Epithelial cell of esophagus (primary cell): Measurements from ENCODE around the gene SNRPA1.

ENCODE experiments used
- DNase-seq: peaks from one replicate; pipeline ENCODE4 v3.0.0; 2010; ENCODE audit warnings: low read depth
- H3K4me3 ChIP-seq: 2 replicates; pipeline ENCODE4 v1.5.1; 2011; ENCODE audit warnings: mild to moderate bottlenecking, low read length, control low read depth
- CTCF ChIP-seq: IDR thresholded peaks from 2 replicates; pipeline ENCODE4 v1.5.1; 2011; ENCODE audit warnings: low read depth, mild to moderate bottlenecking, low read length, control low read depth, inconsistent platforms; ENCODE audit not compliant: insufficient read depth; ENCODE audit errors: missing control alignments

SNRPA1 gene

DNA sequence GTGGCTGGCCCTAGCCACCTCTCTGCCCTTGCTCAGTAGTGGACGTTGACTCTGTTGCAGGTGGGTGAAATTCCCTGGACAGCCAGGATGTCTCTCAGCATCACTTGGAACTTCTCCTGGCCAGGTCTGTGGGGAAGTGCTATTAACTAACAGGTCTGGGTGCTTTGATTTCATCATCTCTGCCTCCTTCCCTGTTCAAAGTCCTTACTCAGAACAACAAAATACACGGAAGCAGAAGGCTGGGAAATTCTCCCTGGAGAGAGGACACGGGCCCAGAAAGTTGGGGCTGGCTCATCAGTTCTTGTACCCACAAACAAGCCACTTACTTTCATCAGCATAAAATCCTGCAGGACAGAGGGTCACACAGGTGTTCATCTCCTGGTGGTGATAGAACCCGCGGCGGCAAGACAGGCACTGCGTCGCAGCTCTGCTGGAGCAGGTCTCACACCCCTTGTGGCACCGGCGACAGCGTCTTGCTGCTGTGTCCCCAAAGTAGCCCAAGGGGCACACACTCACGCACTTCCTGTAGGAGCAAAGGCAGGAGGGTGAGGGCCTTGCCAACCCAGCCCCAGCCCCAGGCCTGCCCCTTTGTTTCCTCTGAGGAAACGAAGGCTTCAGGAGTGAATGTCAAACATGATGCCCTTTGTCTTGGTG, 29.6 kb upstream of the SNRPA1 start:
- TF ChIP-seq CTCF = no peak
- peak; percentile 39 for DNase-seq
- H3K4me3 ChIP-seq = no peak overlapping the region

- no peak overlapping the region for H3K4me3 ChIP-seq
- no peak for TF ChIP-seq CTCF
- DNase-seq = no peak
These were observed 28.9 kb upstream of the SNRPA1 start for GRCh38 chr15:101323793-101324523.

- no peak overlapping the region for H3K4me3 ChIP-seq
- DNase-seq = no peak
- no peak for TF ChIP-seq CTCF
These were observed 27.9 kb upstream of the SNRPA1 start for GRCh38 chr15:101322854-101323477.

DNA sequence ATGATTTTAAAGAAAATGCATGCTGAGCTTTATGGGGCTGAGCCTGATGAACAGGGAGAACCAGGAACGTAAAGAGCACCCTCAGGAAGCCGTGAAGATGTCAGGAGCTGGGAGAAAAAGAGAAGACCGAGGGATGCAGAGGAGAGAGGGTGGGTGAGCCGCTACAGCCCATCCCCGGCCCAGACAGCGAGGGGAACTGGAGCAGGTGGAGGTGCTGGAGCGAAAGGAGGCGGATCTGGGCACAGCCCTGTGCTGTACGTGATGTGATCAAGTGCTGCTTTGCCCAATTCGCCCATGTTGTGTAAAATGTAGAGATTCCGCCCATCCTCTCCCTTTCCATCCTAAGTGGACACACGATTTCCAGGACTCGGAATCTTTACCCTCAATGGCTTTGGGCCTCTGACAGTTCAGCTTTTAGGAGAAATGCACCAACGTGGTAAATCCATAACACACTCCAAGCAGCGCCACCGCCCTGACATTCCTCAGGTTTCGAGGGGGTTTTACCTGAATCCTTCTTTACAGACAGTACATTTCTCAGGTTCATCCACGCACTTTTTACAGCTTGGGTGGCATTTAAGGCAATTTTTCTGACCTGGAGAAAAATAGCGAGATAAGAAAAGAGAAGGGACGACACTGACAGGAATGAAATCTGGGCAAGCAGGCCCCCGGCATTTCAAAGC, 27.1 kb upstream of the SNRPA1 start:
- DNase-seq = no peak
- no peak overlapping the region for H3K4me3 ChIP-seq
- TF ChIP-seq CTCF = no peak

DNA sequence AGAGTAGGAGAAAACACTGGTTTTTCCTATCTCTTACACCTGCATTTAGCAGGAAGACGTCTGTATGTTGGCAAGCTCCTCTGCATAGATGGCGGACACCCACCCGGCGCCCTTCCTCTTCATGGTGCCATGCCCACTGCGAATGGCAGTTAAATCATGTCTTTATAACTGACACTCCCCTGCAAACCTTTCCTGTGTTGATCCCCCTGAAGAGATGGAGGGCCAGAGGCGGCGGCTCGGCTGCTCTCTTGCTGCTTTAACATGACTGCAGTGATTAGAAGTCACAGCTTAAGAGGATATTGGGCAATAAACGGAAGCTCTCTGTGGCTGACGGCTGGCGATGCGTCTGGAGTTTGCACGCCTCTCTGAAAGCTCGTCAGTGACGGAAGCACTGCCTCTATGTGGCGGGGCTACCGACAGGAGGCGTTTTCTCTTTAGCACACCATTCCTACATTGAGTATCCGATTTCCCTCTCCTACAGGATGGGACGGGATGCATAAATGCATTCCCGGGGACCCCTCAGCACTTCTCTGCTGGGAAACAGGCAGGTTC, 25.5 kb upstream of the SNRPA1 start:
- TF ChIP-seq CTCF = peak; percentile 15
- no peak overlapping the region for H3K4me3 ChIP-seq
- peak; percentile 33 for DNase-seq

GRCh38 chr15:101318839-101319238, 23.8 kb upstream of the SNRPA1 start:
- no peak for TF ChIP-seq CTCF
- H3K4me3 ChIP-seq = no peak overlapping the region
- no peak for DNase-seq
